T-helper 1 cell treated with Interleukin-12 subunit alpha and Interleukin-12 subunit beta and Interleukin-4 antibody, amounts not matched to agents 30 μg/mL and 1 μg/mL, for 36 hours (primary cell): ENCODE results near the gene ZNF609.
"Not testable (repeated sequence)": the region's sequence is repeated elsewhere in the genome, so short reads cannot be mapped to it uniquely, and the experiment has no call there.

Experiments used
- H3K27ac Mint-ChIP-seq: one replicate; pipeline ENCODE4 v1.8.0; 2021; ENCODE audit warnings: mild to moderate bottlenecking, mixed read lengths
- H3K27me3 Mint-ChIP-seq: one replicate; pipeline ENCODE4 v1.8.0; 2021; ENCODE audit warnings: low read depth, mixed read lengths
- H3K36me3 Mint-ChIP-seq: one replicate; pipeline ENCODE4 v1.8.0; 2021; ENCODE audit warnings: low read depth, mixed read lengths
- H3K4me1 Mint-ChIP-seq: one replicate; pipeline ENCODE4 v1.8.0; 2021; ENCODE audit warnings: low read depth, mixed read lengths
- H3K4me3 Mint-ChIP-seq: one replicate; pipeline ENCODE4 v1.8.0; 2021; ENCODE audit warnings: mild to moderate bottlenecking, moderate library complexity, mixed read lengths
- H3K9me3 Mint-ChIP-seq: one replicate; pipeline ENCODE4 v1.8.0; 2021; ENCODE audit warnings: mixed read lengths

ZNF609 gene

DNA sequence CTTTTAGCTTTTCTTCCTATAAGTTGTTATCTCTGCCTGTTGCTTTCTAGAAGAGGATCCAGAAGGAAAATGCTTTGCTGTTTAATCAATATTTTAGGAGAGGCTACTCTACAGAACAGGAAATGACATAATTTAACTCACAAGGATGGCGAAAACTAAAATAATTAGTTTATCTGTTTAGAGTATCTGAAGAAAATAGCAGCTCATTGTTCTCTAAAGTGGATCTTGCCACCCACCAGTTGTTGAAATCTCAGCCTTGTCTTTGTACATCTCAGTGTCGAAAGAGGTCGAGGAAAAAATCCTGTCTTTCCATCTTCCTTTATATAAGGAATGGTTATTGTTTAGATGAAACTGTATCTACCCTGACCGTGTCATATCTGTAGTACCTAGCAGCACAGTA lies 126.6 kb downstream of the ZNF609 start:
- peaks cover 5% of the 10 kb centered on the region for H3K36me3 Mint-ChIP-seq
- no peak overlapping the region for H3K27ac Mint-ChIP-seq
- H3K9me3 Mint-ChIP-seq = peaks cover 4% of the 10 kb centered on the region
- peaks cover 37% of the 10 kb centered on the region for H3K4me1 Mint-ChIP-seq
- no peak overlapping the region for H3K4me3 Mint-ChIP-seq
- H3K27me3 Mint-ChIP-seq = no peaks in the 10 kb centered on the region

DNA sequence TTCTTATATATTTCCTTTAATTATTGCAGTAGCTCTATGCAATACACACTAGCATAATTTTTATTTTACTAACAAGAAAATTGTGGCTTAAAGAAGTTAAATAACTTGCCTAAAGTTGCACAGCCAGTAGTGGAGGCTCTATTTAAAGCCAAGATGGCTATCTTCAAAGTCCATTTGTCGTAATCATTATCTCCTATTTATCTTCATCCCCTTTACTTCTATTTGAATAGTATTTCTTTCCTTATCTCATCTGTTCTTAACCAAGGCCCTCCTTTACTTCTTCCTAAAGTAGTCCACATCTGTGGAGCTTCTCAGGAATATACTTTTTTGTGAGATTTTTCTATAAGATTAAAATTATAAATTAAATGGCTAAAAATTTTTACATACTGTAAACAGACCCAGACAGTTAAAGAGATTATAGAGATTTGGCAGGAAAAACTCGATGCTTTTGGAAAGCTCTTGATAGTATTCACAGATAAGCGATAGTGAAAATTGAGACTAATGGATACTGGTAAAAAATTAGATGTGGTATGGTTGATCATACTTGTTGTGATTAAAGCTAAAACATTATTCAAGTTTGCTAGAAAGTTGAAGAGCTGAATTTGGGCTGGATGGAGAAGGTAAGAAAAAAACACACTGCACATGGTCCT lies 129.2 kb downstream of the ZNF609 start:
- Mint-ChIP-seq H3K4me3 (no peak overlapping the region), H3K27me3 (no peaks in the 10 kb centered on the region), H3K27ac (no peak overlapping the region), H3K4me1 (peaks cover 33% of the 10 kb centered on the region), H3K36me3 (no peaks in the 10 kb centered on the region), H3K9me3 (no peaks in the 10 kb centered on the region)

DNA sequence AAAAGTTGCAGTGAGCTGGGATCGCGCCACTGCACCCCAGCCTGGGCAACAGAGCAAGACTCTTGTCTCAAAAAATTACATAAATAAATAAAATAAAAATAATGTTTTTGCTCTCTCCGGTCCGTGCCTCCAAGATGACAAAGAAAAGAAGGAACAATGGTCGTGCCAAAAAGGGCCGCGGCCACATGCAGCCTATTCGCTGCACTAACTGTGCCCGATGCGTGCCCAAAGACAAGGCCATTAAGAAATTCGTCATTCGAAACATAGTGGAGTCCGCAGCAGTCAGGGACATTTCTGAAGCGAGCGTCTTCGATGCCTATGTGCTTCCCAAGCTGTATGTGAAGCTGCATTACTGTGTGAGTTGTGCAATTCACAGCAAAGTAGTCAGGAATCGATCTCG lies 132.5 kb downstream of the ZNF609 start:
- H3K27me3 Mint-ChIP-seq, H3K4me3 Mint-ChIP-seq, H3K9me3 Mint-ChIP-seq, H3K27ac Mint-ChIP-seq, H3K36me3 Mint-ChIP-seq: not testable (repeated sequence)
- H3K4me1 Mint-ChIP-seq = peaks cover 42% of the 10 kb centered on the region

DNA sequence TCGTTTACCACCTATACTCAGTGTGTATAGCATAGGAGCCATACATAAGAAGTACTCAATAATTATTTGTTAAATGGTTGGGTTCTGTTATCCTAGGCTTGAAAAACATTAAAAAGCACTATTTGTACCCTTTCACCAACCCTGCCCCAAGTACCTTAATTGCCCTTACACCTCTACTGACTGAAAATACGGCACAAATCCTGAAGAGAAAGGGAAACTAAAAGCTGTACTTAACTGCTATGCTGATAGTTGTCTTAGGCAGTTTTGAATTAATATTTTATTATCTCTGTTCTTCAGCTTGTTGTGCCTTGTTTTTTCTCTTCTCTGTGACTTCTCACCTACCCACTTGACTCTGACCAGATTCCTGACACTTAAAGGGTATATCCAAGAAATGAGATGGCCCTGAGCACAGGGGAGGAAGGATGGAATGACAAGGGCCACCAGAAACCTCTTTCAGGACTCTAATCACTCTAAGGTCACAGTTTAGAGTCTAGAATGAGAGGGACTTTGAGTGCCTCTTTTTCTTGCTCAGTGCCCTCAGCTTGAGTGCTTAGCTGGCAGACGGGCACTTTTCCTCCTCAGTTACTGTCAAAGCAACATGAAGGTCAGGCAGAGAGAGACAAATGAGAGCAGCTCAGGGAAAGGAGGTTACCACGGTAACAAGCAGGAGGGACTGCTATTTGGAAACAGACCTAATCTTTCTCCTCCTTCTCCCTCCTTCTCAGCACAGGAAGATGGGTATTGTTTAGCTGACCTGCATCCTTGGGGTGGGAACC lies 136.5 kb downstream of the ZNF609 start:
- Mint-ChIP-seq H3K27ac (peak overlapping the region; percentile 90), H3K9me3 (no peaks in the 10 kb centered on the region), H3K4me3 (peak overlapping the region; percentile 81), H3K36me3 (peaks cover 4% of the 10 kb centered on the region), H3K27me3 (no peaks in the 10 kb centered on the region), H3K4me1 (peaks cover 40% of the 10 kb centered on the region)

DNA sequence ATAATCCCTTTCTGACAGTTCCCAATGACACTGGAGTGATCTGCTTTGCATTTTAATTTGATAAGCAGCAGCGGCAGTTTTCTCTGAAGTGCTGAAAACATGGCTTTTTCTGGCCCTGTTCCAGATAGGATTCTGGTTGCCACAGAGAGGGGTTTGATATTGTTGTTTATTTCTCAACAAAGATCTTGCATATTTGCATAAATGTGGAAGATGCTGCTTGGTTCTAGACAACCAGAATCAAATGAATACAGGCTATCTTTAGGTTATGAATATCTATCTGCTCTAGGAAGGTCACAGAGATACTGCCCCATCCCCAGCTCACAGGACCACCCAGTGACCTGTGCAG lies 137.1 kb downstream of the ZNF609 start:
- Mint-ChIP-seq H3K4me1 (peaks cover 45% of the 10 kb centered on the region), H3K27me3 (no peaks in the 10 kb centered on the region), H3K36me3 (peaks cover 4% of the 10 kb centered on the region), H3K27ac (peak overlapping the region; percentile 90), H3K4me3 (peak overlapping the region; percentile 81), H3K9me3 (no peaks in the 10 kb centered on the region)

DNA sequence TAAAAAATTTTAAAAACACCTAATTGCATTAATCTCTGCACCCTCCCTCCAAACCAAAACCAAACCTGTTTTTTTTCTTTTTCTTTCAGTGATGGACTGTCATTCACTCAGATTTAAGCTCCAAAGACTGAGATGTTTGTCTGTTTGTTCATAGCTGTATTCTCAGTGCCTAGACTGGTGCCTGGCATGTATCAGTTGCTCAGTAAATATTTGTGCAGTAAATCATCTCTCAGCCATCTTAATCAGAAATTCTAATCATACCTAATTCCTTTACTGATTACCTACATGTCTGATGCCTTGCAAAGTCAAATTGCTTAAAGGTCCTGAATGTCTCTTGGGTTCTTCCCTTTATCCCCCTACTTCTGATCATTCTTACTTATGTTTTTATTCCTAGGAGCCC lies 138.8 kb downstream of the ZNF609 start:
- Mint-ChIP-seq H3K9me3 (no peaks in the 10 kb centered on the region), H3K4me3 (no peak overlapping the region), H3K27me3 (no peaks in the 10 kb centered on the region), H3K4me1 (peaks cover 45% of the 10 kb centered on the region), H3K36me3 (peaks cover 4% of the 10 kb centered on the region), H3K27ac (no peak overlapping the region)

DNA sequence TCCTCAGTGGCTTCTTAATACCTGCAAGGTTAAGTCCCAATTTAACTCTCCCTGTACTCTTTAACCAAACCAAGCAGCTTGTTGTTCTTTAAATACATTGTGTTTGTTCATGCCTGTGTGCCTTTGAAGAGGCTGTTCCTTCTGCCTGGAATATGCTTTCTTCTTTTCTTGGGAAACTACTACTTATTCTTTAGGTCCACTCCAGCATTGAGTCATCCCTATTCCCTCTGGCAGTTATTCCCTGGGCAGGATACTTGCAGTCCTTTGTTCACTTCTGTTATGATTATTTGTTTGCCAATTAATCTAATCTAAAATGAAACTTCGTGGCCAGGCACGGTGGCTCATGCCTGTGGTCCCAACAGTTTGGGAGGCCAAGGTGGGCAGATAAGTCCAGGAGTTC lies 139.3 kb downstream of the ZNF609 start:
- Mint-ChIP-seq H3K4me3 (no peak overlapping the region), H3K4me1 (peaks cover 45% of the 10 kb centered on the region), H3K36me3 (peaks cover 4% of the 10 kb centered on the region), H3K27me3 (no peaks in the 10 kb centered on the region), H3K27ac (no peak overlapping the region), H3K9me3 (no peaks in the 10 kb centered on the region)

DNA sequence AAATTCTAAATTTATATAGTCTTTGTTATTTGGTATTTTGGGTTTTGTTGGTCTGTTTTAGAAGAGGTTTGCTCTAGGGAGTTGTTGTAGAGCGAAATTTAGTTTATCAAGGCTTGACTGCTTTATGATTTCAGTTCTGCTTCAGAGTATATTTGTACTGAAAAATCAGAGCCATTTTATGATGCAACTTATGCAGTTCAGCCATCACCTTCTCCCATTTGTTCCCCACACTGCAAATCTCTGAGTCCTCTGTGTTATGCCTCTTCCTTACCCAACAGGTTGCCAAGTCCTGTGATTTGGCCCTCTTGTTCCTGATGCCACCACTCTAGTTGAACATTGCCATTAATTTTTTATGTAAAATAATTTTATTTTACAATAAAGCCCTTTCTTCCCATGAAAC lies 140.4 kb downstream of the ZNF609 start:
- H3K9me3 Mint-ChIP-seq = no peaks in the 10 kb centered on the region
- H3K4me3 Mint-ChIP-seq = no peak overlapping the region
- H3K4me1 Mint-ChIP-seq = peaks cover 41% of the 10 kb centered on the region
- H3K27me3 Mint-ChIP-seq = no peaks in the 10 kb centered on the region
- no peak overlapping the region for H3K27ac Mint-ChIP-seq
- H3K36me3 Mint-ChIP-seq = peaks cover 4% of the 10 kb centered on the region

DNA sequence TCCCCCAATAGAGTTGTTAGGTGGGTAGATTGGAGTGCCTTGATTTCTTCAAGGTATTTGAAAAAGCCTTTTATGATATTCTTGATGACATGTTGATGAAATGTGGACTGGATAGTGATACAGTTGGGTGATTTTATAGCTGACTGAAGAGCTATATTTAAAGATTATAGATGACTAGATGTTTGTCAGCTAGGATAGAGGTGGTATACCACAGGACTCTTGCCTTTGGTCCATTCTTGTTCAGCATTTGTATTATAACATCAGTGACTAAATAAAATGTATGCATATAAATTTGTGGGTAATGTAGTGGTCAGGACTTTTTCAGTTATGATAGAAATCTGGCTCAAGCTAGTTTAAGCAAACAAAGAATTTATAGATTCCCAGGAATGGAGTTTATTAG lies 143.9 kb downstream of the ZNF609 start:
- H3K9me3 Mint-ChIP-seq = no peaks in the 10 kb centered on the region
- no peak overlapping the region for H3K27ac Mint-ChIP-seq
- H3K36me3 Mint-ChIP-seq = peaks cover 2% of the 10 kb centered on the region
- no peak overlapping the region for H3K4me3 Mint-ChIP-seq
- no peaks in the 10 kb centered on the region for H3K27me3 Mint-ChIP-seq
- peaks cover 24% of the 10 kb centered on the region for H3K4me1 Mint-ChIP-seq

DNA sequence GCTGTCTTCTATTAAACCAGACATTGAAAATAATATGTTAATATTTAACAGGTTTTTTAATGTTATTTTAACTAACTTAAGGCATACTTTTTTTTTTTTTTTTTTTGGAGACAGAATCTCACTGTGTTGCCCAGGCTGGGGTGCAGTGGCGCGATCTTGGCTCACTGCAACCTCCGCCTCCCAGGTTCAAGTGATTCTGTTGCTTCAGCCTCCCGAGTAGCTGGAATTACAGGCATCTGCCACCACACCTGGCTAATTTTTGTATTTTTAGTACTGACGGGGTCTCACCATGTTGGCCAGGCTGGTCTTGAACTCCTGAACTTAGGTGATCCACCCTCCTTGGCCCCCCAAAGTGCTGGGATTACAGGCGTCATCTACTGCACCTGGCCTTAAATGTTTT lies 147.0 kb downstream of the ZNF609 start:
- peaks cover 15% of the 10 kb centered on the region for H3K4me1 Mint-ChIP-seq
- H3K27me3 Mint-ChIP-seq, H3K4me3 Mint-ChIP-seq, H3K36me3 Mint-ChIP-seq, H3K9me3 Mint-ChIP-seq, H3K27ac Mint-ChIP-seq: not testable (repeated sequence)

DNA sequence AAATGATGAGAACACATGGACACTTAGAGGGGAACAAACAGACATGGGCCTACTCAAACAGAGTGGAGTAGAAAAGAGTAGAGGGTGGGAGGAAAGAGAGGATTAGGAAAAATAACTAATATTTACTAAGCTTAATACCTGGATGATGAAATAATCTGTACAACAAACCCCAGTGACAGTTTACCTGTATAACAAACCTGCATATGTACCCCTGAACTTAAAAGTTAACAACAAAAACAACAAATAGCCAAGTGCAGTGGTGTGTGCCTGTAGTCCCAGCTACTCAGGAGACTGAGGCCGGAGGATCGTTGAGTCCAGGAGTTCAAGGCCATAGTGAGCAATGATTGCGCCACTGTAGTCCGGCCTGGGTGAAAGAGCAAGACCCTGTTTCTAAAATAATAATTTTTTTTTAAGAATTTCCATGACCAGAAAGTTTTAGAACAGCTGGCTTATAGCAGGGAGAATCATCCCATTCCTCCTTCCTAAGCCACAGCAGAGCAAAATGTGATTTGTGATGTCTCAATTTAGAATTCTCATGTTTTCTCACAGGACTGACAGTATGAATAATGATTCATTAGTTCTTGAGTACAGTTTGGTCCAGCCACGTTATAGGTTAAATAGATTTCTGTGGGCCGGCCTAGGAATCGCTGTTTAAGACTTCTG lies 150.0 kb downstream of the ZNF609 start:
- Mint-ChIP-seq H3K4me3 (no peak overlapping the region), H3K9me3 (no peaks in the 10 kb centered on the region), H3K27ac (no peak overlapping the region), H3K4me1 (peaks cover 12% of the 10 kb centered on the region), H3K36me3 (no peaks in the 10 kb centered on the region), H3K27me3 (no peaks in the 10 kb centered on the region)

DNA sequence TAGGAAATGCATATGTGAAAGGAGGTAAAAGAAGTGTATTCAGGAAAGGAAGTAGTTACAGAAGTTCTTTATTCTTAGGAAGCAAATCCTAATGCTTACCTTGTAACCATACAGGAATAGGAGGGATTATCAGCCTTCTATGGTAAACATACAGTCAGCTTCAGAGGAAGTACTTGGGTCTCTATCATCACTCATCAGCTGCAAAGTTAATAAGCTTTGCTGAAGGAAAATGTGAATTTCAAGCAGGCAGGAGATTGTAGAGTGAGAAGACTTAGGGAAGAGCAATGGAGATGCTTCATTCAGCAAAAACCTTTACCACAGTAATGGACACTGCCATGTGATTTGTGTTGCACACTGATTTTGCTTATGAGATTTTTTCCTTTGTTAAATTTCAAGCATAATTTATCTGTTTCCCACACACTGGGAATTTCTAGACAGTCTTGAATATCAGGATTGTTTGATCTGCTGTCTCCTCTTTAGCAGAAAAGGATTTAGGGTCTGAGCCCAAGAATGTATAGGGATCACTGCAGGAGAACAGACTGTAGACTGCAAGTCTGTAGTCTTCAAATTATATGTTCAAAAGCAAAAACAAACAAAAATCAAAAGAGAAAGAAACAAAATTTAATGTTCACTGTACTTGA lies 150.8 kb downstream of the ZNF609 start:
- H3K4me1 Mint-ChIP-seq = peaks cover 20% of the 10 kb centered on the region
- H3K27ac Mint-ChIP-seq = no peak overlapping the region

DNA sequence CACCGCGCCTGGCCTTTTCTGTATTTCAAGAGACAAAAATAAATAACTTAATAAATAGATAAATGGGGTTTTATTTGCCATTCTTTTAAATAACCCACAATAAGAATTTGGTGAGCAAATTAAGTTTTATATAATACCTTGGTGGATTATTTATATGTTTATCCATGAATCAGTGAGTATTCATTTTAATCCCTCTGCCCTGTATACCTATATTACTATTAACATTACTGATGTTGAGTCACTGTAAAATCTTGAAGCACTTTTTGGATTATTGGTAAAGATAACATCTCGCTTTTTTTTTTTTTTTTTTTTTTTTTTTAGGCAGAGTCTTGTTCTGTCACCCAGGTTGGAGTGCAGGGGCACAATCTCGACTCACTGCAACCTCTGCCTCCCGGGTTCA lies 154.1 kb downstream of the ZNF609 start:
- Mint-ChIP-seq H3K4me1 (peaks cover 31% of the 10 kb centered on the region), H3K9me3 (no peaks in the 10 kb centered on the region), H3K27ac (no peak overlapping the region), H3K27me3 (no peaks in the 10 kb centered on the region), H3K4me3 (no peak overlapping the region), H3K36me3 (no peaks in the 10 kb centered on the region)

More for the DNA sequence above, 150.8 kb downstream of the ZNF609 start:
- no peaks in the 10 kb centered on the region for H3K27me3 Mint-ChIP-seq
- no peaks in the 10 kb centered on the region for H3K9me3 Mint-ChIP-seq
- H3K4me3 Mint-ChIP-seq = no peak overlapping the region
- H3K36me3 Mint-ChIP-seq = no peaks in the 10 kb centered on the region

DNA sequence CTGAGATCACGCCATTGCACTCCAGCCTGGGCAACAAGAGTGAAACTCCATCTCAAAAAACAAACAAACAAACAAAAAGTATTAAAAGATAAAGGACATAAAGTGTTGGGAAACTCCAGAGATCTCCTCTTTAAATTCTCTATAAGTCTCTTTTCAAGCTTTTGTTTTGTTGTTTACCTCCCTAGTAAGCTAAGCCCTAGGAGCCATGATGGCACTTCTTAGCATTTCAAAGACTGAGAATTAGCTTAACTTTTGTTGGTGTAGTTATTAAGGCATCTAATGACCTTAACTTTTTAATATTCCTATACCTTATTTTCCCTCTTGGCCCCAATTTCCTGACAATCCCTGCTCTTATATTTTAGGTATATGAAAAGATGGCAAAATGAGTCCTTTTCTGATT lies 157.3 kb downstream of the ZNF609 start:
- no peaks in the 10 kb centered on the region for H3K9me3 Mint-ChIP-seq
- no peak overlapping the region for H3K4me3 Mint-ChIP-seq
- no peaks in the 10 kb centered on the region for H3K27me3 Mint-ChIP-seq
- H3K4me1 Mint-ChIP-seq = peaks cover 52% of the 10 kb centered on the region
- H3K27ac Mint-ChIP-seq = no peak overlapping the region
- peaks cover 2% of the 10 kb centered on the region for H3K36me3 Mint-ChIP-seq

DNA sequence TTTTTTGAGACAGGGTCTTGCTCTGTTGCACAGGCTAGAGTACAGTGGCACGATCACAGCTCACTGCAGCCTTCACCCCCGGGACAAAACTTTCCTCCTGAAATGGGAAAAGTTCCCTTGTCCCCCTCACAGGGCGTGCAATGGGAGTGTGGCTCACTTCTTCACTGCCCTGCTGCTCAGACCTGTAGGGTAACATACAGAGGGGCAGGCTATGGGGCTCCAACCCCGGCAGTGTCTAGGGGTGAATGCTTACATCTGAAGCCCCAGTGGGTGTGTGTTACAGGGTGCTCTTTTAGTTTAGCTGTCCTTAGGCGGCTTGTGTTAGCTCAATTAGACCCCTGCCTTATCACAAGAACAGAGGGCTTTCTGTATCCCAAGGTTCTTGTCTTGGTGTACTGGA lies 157.8 kb downstream of the ZNF609 start:
- H3K9me3 Mint-ChIP-seq = no peaks in the 10 kb centered on the region
- H3K27ac Mint-ChIP-seq = no peak overlapping the region
- peaks cover 56% of the 10 kb centered on the region for H3K4me1 Mint-ChIP-seq
- H3K27me3 Mint-ChIP-seq = no peaks in the 10 kb centered on the region
- H3K36me3 Mint-ChIP-seq = peaks cover 2% of the 10 kb centered on the region
- H3K4me3 Mint-ChIP-seq = no peak overlapping the region
